Fibroblast of gingiva (primary cell): ENCODE results near the gene HSPB9.

Experiments used
- DNase-seq: peaks from one replicate; pipeline ENCODE4 v3.0.0-alpha.2; 2011; ENCODE audit warnings: low read depth

The HSPB9 gene

GRCh38 chr17:42101513-42102292, 20.9 kb upstream of the HSPB9 start:
- DNase-seq, result peak; percentile 39

- no peak for DNase-seq
Measured at GRCh38 chr17:42103221-42103954, 19.2 kb upstream of the HSPB9 start.

GRCh38 chr17:42104264-42104663, 18.3 kb upstream of the HSPB9 start:
- no peak for DNase-seq

GRCh38 chr17:42106009-42106408, 16.6 kb upstream of the HSPB9 start:
- DNase-seq, result no peak

GRCh38 chr17:42107124-42107523, 15.5 kb upstream of the HSPB9 start:
- DNase-seq, result no peak

GRCh38 chr17:42107597-42108576, 14.7 kb upstream of the HSPB9 start:
- no peak for DNase-seq

- no peak for DNase-seq
Measured at GRCh38 chr17:42109086-42109485, 13.5 kb upstream of the HSPB9 start.

GRCh38 chr17:42110301-42111264, 12.0 kb upstream of the HSPB9 start:
- DNase-seq, result no peak

- no peak for DNase-seq
Measured at GRCh38 chr17:42111265-42111636, 11.4 kb upstream of the HSPB9 start.

GRCh38 chr17:42111871-42112551, 10.6 kb upstream of the HSPB9 start:
- peak; percentile 27 for DNase-seq

GRCh38 chr17:42112552-42113176, 9.9 kb upstream of the HSPB9 start, which contains the start of gene DHX58:
TSS of gene DHX58 (minus strand) at chr17:42112714. CDS start at chr17:42111892, 822 bp downstream.
- peak; percentile 82 for DNase-seq

- DNase-seq, result no peak
Measured at GRCh38 chr17:42113293-42114069, 9.1 kb upstream of the HSPB9 start.

- DNase-seq, result no peak
Measured at GRCh38 chr17:42114118-42114517, 8.5 kb upstream of the HSPB9 start.

GRCh38 chr17:42116705-42117396, 5.8 kb upstream of the HSPB9 start:
- peak; percentile 65 for DNase-seq

GRCh38 chr17:42117397-42118125, 5.0 kb upstream of the HSPB9 start:
- no peak for DNase-seq

GRCh38 chr17:42118126-42118510, 4.5 kb upstream of the HSPB9 start:
- no peak for DNase-seq

- DNase-seq, result no peak
Measured at GRCh38 chr17:42118545-42118944, 4.1 kb upstream of the HSPB9 start.

GRCh38 chr17:42119301-42119700, 3.3 kb upstream of the HSPB9 start:
- no peak for DNase-seq
